Neural crest cell (in vitro differentiated cells): ENCODE results near the gene AICDA. TPM values are rescaled to one million over a fixed set of nuclear protein-coding genes. Genes with fewer than 3 reads are reported as not detected.

Source experiments
- DNase-seq: peaks from one replicate; pipeline ENCODE4 v3.0.0; 2021; ENCODE audit warnings: low read depth, mixed read lengths, low spot score
- H3K27ac Mint-ChIP-seq: one replicate; pipeline ENCODE4 v1.8.0; 2021; ENCODE audit warnings: mild to moderate bottlenecking, mixed read lengths; ENCODE audit not compliant: unreplicated experiment
- H3K27me3 Mint-ChIP-seq: 2 replicates; pipeline ENCODE4 v1.8.0; 2021; ENCODE audit warnings: low read depth, mild to moderate bottlenecking, mixed read lengths
- H3K36me3 Mint-ChIP-seq: 2 replicates; pipeline ENCODE4 v1.8.0; 2021; ENCODE audit warnings: low read depth, mild to moderate bottlenecking, mixed read lengths
- H3K4me1 Mint-ChIP-seq: 2 replicates; pipeline ENCODE4 v1.8.0; 2021; ENCODE audit warnings: mixed read lengths
- H3K4me3 Mint-ChIP-seq: one replicate; pipeline ENCODE4 v1.8.0; 2021; ENCODE audit warnings: mild to moderate bottlenecking, mixed read lengths
- H3K9me3 Mint-ChIP-seq: 2 replicates; pipeline ENCODE4 v1.8.0; 2021; ENCODE audit warnings: mixed read lengths
- CTCF ChIP-seq: fragments of 200-600 bp; sonication (generic); conservative IDR thresholded peaks from 2 replicates; pipeline ENCODE4 v1.5.0; 2021; ENCODE audit warnings: antibody characterized with exemption, mild to moderate bottlenecking
- total RNA-seq: library from RNA; stranded (reverse); gene quantifications from 2 replicates; pipeline ENCODE4 v1.2.1, GENCODE V29; 2021

Gene AICDA
- total RNA-seq, 1 donor from 2014 or later = not detected

GRCh38 chr12:8556531-8557097 is 56.0 kb downstream of the AICDA start:
- no peaks in the 10 kb centered on the region for H3K4me1 Mint-ChIP-seq
- no peak for TF ChIP-seq CTCF
- no peak for DNase-seq
- H3K36me3 Mint-ChIP-seq = no peaks in the 10 kb centered on the region
- H3K9me3 Mint-ChIP-seq = peaks cover 5% of the 10 kb centered on the region
- H3K27me3 Mint-ChIP-seq = no peaks in the 10 kb centered on the region
- H3K27ac Mint-ChIP-seq = no peak overlapping the region
- no peak overlapping the region for H3K4me3 Mint-ChIP-seq

- no peak for TF ChIP-seq CTCF
- Mint-ChIP-seq H3K27ac (no peak overlapping the region), H3K4me1 (no peaks in the 10 kb centered on the region), H3K9me3 (no peaks in the 10 kb centered on the region), H3K27me3 (no peaks in the 10 kb centered on the region), H3K4me3 (no peak overlapping the region), H3K36me3 (no peaks in the 10 kb centered on the region)
- DNase-seq = no peak
These were observed 58.0 kb downstream of the AICDA start for GRCh38 chr12:8554451-8555195.

GRCh38 chr12:8553088-8553627 is 59.5 kb downstream of the AICDA start:
- no peak overlapping the region for H3K27ac Mint-ChIP-seq
- H3K4me3 Mint-ChIP-seq = no peak overlapping the region
- DNase-seq = no peak
- H3K36me3 Mint-ChIP-seq = no peaks in the 10 kb centered on the region
- peak; percentile 10 for TF ChIP-seq CTCF
- H3K4me1 Mint-ChIP-seq = no peaks in the 10 kb centered on the region
- H3K27me3 Mint-ChIP-seq = peaks cover 2% of the 10 kb centered on the region
- H3K9me3 Mint-ChIP-seq = no peaks in the 10 kb centered on the region

Other genes with a start within 250 kb of the AICDA start
- not detected in 2 replicates for gene CLEC6A, start 156.9 kb downstream of the AICDA start, total RNA-seq
- gene CLEC4D, start 99.4 kb downstream of the AICDA start, total RNA-seq = not detected in 2 replicates
- not detected in 2 replicates for gene CLEC4E, start 72.0 kb downstream of the AICDA start, total RNA-seq
- gene MFAP5, start 50.0 kb upstream of the AICDA start, total RNA-seq = not detected in 2 replicates
- 64.2 and 66.1 TPM in 2 replicates for gene RIMKLB, start 85.1 kb upstream of the AICDA start, total RNA-seq
- not detected in 2 replicates for gene A2ML1, start 209.8 kb upstream of the AICDA start, total RNA-seq